PC-3 (cell line): ENCODE results near the gene KSR2. TPM values are rescaled to one million over a fixed set of nuclear protein-coding genes. Genes with fewer than 3 reads are reported as not detected.

Source experiments
- ATAC-seq: fragments of 200-7000 bp; cut with Tn5 transposase; 2 replicates; pipeline ENCODE4 v1.9.1; 2020; ENCODE audit warnings: mild to moderate bottlenecking, moderate library complexity
- BruUV-seq: library from RNA; stranded (reverse); fragments of 400-500 nt; replicated peaks from 2 replicates; lab custom pipeline; 2021; lab: Mats Ljungman, UMichigan
- CTCF ChIA-PET: fragments of 300-600 bp; sonication (Branson Sonifier 250); formaldehyde crosslinking; loops from one replicate; lab custom pipeline; 2022; ENCODE audit warnings: antibody characterized with exemption; lab: Charles Lee
- POLR2A ChIA-PET: fragments of 300-600 bp; sonication (Branson Sonifier 250); formaldehyde crosslinking; loops from one replicate; lab custom pipeline; 2022; ENCODE audit warnings: antibody characterized with exemption; ENCODE audit not compliant: unreplicated experiment; lab: Charles Lee
- DNase-seq: peaks from one replicate; pipeline ENCODE4 v3.0.0-alpha.2; 2015
- H2AFZ ChIP-seq: fragments of 300-600 bp; sonication (generic); 2 replicates; pipeline ENCODE4 v1.6.0; 2016; ENCODE audit warnings: antibody characterized with exemption, low read length
- H3F3A ChIP-seq: fragments of 300-600 bp; sonication (generic); one replicate; pipeline ENCODE4 v1.6.0; 2017; ENCODE audit warnings: antibody characterized with exemption, low read length, control low read depth, mild to moderate bottlenecking; ENCODE audit not compliant: unreplicated experiment
- H3K27ac ChIP-seq: fragments of 300-600 bp; sonication (generic); 2 replicates; pipeline ENCODE4 v1.5.1; 2016; ENCODE audit warnings: mild to moderate bottlenecking, low read length
- H3K27me3 ChIP-seq: fragments of 300-600 bp; sonication (generic); 2 replicates; pipeline ENCODE4 v1.6.1; 2016; ENCODE audit warnings: low read length, mixed read lengths
- H3K36me3 ChIP-seq: fragments of 300-600 bp; sonication (generic); 2 replicates; pipeline ENCODE4 v1.6.1; 2016; ENCODE audit warnings: low read depth, mixed run types, low read length, mixed read lengths
- H3K4me1 ChIP-seq: fragments of 300-600 bp; sonication (generic); 2 replicates; pipeline ENCODE4 v1.5.1; 2016; ENCODE audit warnings: low read length; ENCODE audit not compliant: insufficient read depth
- H3K4me2 ChIP-seq: fragments of 300-600 bp; sonication (generic); 2 replicates; pipeline ENCODE4 v1.6.0; 2016; ENCODE audit warnings: low read length
- H3K4me3 ChIP-seq: fragments of 300-600 bp; sonication (generic); 2 replicates; pipeline ENCODE4 v1.5.1; 2016; ENCODE audit warnings: mild to moderate bottlenecking, low read length, mixed read lengths
- H3K79me2 ChIP-seq: fragments of 300-600 bp; sonication (generic); 2 replicates; pipeline ENCODE4 v1.6.1; 2017; ENCODE audit warnings: low read length, mixed read lengths
- H3K9ac ChIP-seq: fragments of 300-600 bp; sonication (generic); 2 replicates; pipeline ENCODE4 v1.6.0; 2016; ENCODE audit warnings: mild to moderate bottlenecking, low read length
- H3K9me2 ChIP-seq: fragments of 300-600 bp; sonication (generic); replicated peaks from 2 replicates; pipeline ENCODE4 v1.6.1; 2016; ENCODE audit warnings: mixed run types, low read length, mixed read lengths
- H3K9me3 ChIP-seq: fragments of 300-600 bp; sonication (generic); 2 replicates; pipeline ENCODE4 v1.6.1; 2016; ENCODE audit warnings: low read length, mixed read lengths
- H4K20me1 ChIP-seq: fragments of 300-600 bp; sonication (generic); 2 replicates; pipeline ENCODE4 v1.6.1; 2016; ENCODE audit warnings: low read length, mixed read lengths
- CTCF ChIP-seq: fragments of 300-600 bp; sonication (generic); conservative IDR thresholded peaks from 2 replicates; pipeline ENCODE4 v1.5.1; 2017; ENCODE audit warnings: antibody characterized with exemption, low read depth, mild to moderate bottlenecking, low read length
- EZH2 ChIP-seq: fragments of 300-600 bp; sonication (generic); IDR thresholded peaks from one replicate; pipeline ENCODE4 v1.6.1; 2017; ENCODE audit warnings: antibody characterized with exemption, mild to moderate bottlenecking, low read length; ENCODE audit not compliant: unreplicated experiment
- EZH2phosphoT487 ChIP-seq: fragments of 300-600 bp; sonication (generic); IDR thresholded peaks from 2 replicates; pipeline ENCODE4 v1.6.1; 2018; ENCODE audit warnings: mild to moderate bottlenecking, antibody characterized with exemption, low read length, borderline replicate concordance
- intact Hi-C: fragments of 100-400 bp; cut with micrococcal nuclease; formaldehyde crosslinking; loops from 2 replicates; pipeline ENCODE4 v1.9.0; 2023
- total RNA-seq: library from RNA; depleted of rRNA; stranded (reverse); fragments of >200 nt; gene quantifications from 2 replicates; pipeline ENCODE4 v1.2.3, GENCODE V29; 2014

The KSR2 gene
- total RNA-seq, 1 experiment from 2014 or later, result 0.80 TPM

- Histone ChIP-seq H3K27me3 (no peaks in the 10 kb centered on the region), H3K4me1 (no peaks in the 10 kb centered on the region), H3F3A (no peaks in the 10 kb centered on the region), H3K9me2 (no peaks in the 10 kb centered on the region), H3K9ac (no peak overlapping the region), H3K79me2 (no peaks in the 10 kb centered on the region), H3K4me2 (no peak overlapping the region), H3K27ac (no peak overlapping the region), H3K36me3 (no peaks in the 10 kb centered on the region), H4K20me1 (no peaks in the 10 kb centered on the region), H2AFZ (no peak overlapping the region), H3K9me3 (no peaks in the 10 kb centered on the region), H3K4me3 (no peak overlapping the region)
- POLR2A ChIA-PET, result no interaction called here
- TF ChIP-seq EZH2 (no peak), CTCF (no peak), EZH2phosphoT487 (no peak)
- no TSS peak for BruUV-seq
- intact Hi-C loops, result no loop called here
- no peak for DNase-seq
- ATAC-seq, result no peak
- CTCF ChIA-PET, result no interaction called here
Observed at GRCh38 chr12:117766008-117766407, 202.8 kb downstream of the KSR2 start.

DNA sequence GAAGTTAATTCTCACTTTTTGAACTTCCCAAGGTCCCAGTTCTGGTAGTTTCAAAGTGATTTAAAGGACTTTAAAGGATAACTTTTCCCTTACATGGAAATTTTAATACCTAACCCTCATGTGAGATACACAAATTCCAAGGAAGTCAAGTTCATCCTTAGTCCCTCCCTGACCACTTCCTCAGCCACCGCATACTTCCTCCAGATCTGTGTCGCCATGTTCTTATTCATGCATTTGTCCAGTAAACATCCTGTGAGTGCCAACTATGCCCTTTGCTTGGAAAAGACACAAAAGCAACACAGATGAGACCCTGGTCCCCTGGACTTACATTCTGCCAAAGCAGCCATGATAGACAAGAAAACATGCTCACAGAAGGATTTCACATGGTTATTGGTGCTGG lies 206.6 kb downstream of the KSR2 start:
- H3F3A ChIP-seq, result no peaks in the 10 kb centered on the region
- H4K20me1 ChIP-seq, result no peaks in the 10 kb centered on the region
- H3K9me2 ChIP-seq, result no peaks in the 10 kb centered on the region
- no peak for DNase-seq
- no peak for TF ChIP-seq CTCF
- H3K36me3 ChIP-seq, result no peaks in the 10 kb centered on the region
- CTCF ChIA-PET, result no interaction called here
- H3K9ac ChIP-seq, result no peak overlapping the region
- H2AFZ ChIP-seq, result no peak overlapping the region
- POLR2A ChIA-PET, result no interaction called here
- intact Hi-C loops, result no loop called here
- no peaks in the 10 kb centered on the region for H3K4me1 ChIP-seq
- H3K4me3 ChIP-seq, result no peak overlapping the region
- no peak for ATAC-seq
- BruUV-seq, result no TSS peak
- H3K27ac ChIP-seq, result no peak overlapping the region
- H3K4me2 ChIP-seq, result no peak overlapping the region
- no peaks in the 10 kb centered on the region for H3K27me3 ChIP-seq
- H3K79me2 ChIP-seq, result no peaks in the 10 kb centered on the region
- no peaks in the 10 kb centered on the region for H3K9me3 ChIP-seq

GRCh38 chr12:117761528-117762100 lies 207.2 kb downstream of the KSR2 start:
- no peak overlapping the region for H2AFZ ChIP-seq
- ATAC-seq (no peak), DNase-seq (no peak)
- H4K20me1 ChIP-seq, result no peaks in the 10 kb centered on the region
- TF ChIP-seq EZH2, result no peak
- no peak for TF ChIP-seq EZH2phosphoT487
- no peak for TF ChIP-seq CTCF
- H3K9me2 ChIP-seq, result no peaks in the 10 kb centered on the region
- no TSS peak for BruUV-seq
- H3K36me3 ChIP-seq, result no peaks in the 10 kb centered on the region
- H3K79me2 ChIP-seq, result no peaks in the 10 kb centered on the region
- no peak overlapping the region for H3K4me2 ChIP-seq
- no peak overlapping the region for H3K4me3 ChIP-seq
- H3K4me1 ChIP-seq, result no peaks in the 10 kb centered on the region
- ChIA-PET POLR2A (no interaction called here), CTCF (no interaction called here)
- H3K27ac ChIP-seq, result no peak overlapping the region
- H3K27me3 ChIP-seq, result no peaks in the 10 kb centered on the region
- no peaks in the 10 kb centered on the region for H3F3A ChIP-seq
- H3K9me3 ChIP-seq, result no peaks in the 10 kb centered on the region
- intact Hi-C loops, result no loop called here
- no peak overlapping the region for H3K9ac ChIP-seq
